PC-9 (cell line): ENCODE measurements around the gene RAB11B. TPM values are rescaled to one million over a fixed set of nuclear protein-coding genes. Genes with fewer than 3 reads are reported as not detected.

Source experiments
- BruUV-seq: library from RNA; stranded (reverse); fragments of 400-500 nt; replicated peaks from 2 replicates; lab custom pipeline; 2021; lab: Mats Ljungman, UMichigan
- CTCF ChIA-PET: fragments of 300-600 bp; sonication (Branson Sonifier 250); formaldehyde crosslinking; loops from one replicate; lab custom pipeline; 2022; ENCODE audit warnings: antibody characterized with exemption; lab: Charles Lee
- POLR2A ChIA-PET: fragments of 300-600 bp; sonication (Branson Sonifier 250); formaldehyde crosslinking; loops from one replicate; lab custom pipeline; 2022; ENCODE audit warnings: antibody characterized with exemption; ENCODE audit not compliant: unreplicated experiment; lab: Charles Lee
- DNase-seq, 2 experiments: peaks; one replicate each; pipeline versions ENCODE4 v3.0.0 to v3.0.0-alpha.2; 2015 to 2022; ENCODE audit warnings: mixed read lengths in 1 of 2
- H2AFZ ChIP-seq: fragments of 200-600 bp; sonication (generic); 2 replicates; pipeline ENCODE4 v1.8.1; 2017; ENCODE audit warnings: antibody characterized with exemption
- H3F3A ChIP-seq: fragments of 200-600 bp; sonication (generic); 2 replicates; pipeline ENCODE4 v1.8.1; 2017; ENCODE audit warnings: antibody characterized with exemption, mild to moderate bottlenecking, low read depth; ENCODE audit not compliant: insufficient read depth
- H3K27ac ChIP-seq: fragments of 200-600 bp; sonication (generic); 2 replicates; pipeline ENCODE4 v1.6.1; 2016; ENCODE audit warnings: mixed run types
- H3K27me3 ChIP-seq: fragments of 200-600 bp; sonication (generic); 2 replicates; pipeline ENCODE4 v1.6.1; 2016; ENCODE audit warnings: low read depth, mixed run types; ENCODE audit not compliant: insufficient read depth
- H3K36me3 ChIP-seq: fragments of 200-600 bp; sonication (generic); 2 replicates; pipeline ENCODE4 v1.6.1; 2016; ENCODE audit warnings: low read depth, mixed run types
- H3K4me1 ChIP-seq: fragments of 200-600 bp; sonication (generic); replicated peaks from 2 replicates; pipeline ENCODE4 v1.6.1; 2016; ENCODE audit warnings: mixed run types; ENCODE audit not compliant: insufficient read depth
- H3K4me2 ChIP-seq: fragments of 200-600 bp; sonication (generic); 2 replicates; pipeline ENCODE4 v1.6.1; 2017; ENCODE audit warnings: mixed run types
- H3K4me3 ChIP-seq: fragments of 200-600 bp; sonication (generic); 2 replicates; pipeline ENCODE4 v1.6.1; 2016; ENCODE audit warnings: mixed run types
- H3K79me2 ChIP-seq: fragments of 200-600 bp; sonication (generic); 2 replicates; pipeline ENCODE4 v1.6.1; 2017; ENCODE audit warnings: low read depth, mixed run types
- H3K9me2 ChIP-seq: fragments of 200-600 bp; sonication (generic); 2 replicates; pipeline ENCODE4 v1.8.1; 2017; ENCODE audit warnings: mild to moderate bottlenecking; ENCODE audit not compliant: insufficient read depth
- H3K9me3 ChIP-seq: fragments of 200-600 bp; sonication (generic); 2 replicates; pipeline ENCODE4 v1.8.1; 2016; ENCODE audit warnings: low read depth; ENCODE audit not compliant: insufficient read depth
- H4K20me1 ChIP-seq: fragments of 200-600 bp; sonication (generic); 2 replicates; pipeline ENCODE4 v1.8.1; 2017; ENCODE audit not compliant: insufficient read depth
- CTCF ChIP-seq: fragments of 200-600 bp; sonication (generic); conservative IDR thresholded peaks from 2 replicates; pipeline ENCODE4 v1.6.1; 2017; ENCODE audit warnings: mixed run types, antibody characterized with exemption, mild to moderate bottlenecking, moderate library complexity
- EZH2 ChIP-seq: fragments of 200-600 bp; sonication (generic); IDR thresholded peaks from 2 replicates; pipeline ENCODE4 v1.8.0; 2017; ENCODE audit warnings: antibody characterized with exemption, low read depth
- intact Hi-C: fragments of 100-400 bp; cut with micrococcal nuclease; formaldehyde crosslinking; loops from one replicate; pipeline ENCODE4 v1.10.0; 2022; ENCODE audit not compliant: unreplicated experiment
- microRNA-seq: library from miRNA; unstranded; fragments of <30 nt; microRNA quantifications from one replicate; pipeline ENCODE4 v1.2.0, GENCODE V29; 2021; ENCODE audit warnings: borderline number of aligned reads, borderline replicate concordance
- total RNA-seq: library from RNA; stranded (reverse); gene quantifications from 2 replicates; pipeline ENCODE4 v1.2.3, GENCODE V29; 2021

RAB11B gene
- total RNA-seq, 1 experiment from 2014 or later = 126 TPM

- Histone ChIP-seq H3K9me3 (no peaks in the 10 kb centered on the region), H3K4me2 (peak overlapping the region; percentile 63), H3K9me2 (no peaks in the 10 kb centered on the region), H3K4me3 (0 out of 2 replicates have a peak overlapping the region, but pooled peaks have one; percentile 3), H3K36me3 (peaks cover 35% of the 10 kb centered on the region), H4K20me1 (peaks cover 96% of the 10 kb centered on the region), H3K79me2 (peaks cover 97% of the 10 kb centered on the region), H3K27ac (peak overlapping the region; percentile 10; the same call in 1 of the 2 replicates), H3F3A (peaks cover 43% of the 10 kb centered on the region), H3K27me3 (no peaks in the 10 kb centered on the region), H2AFZ (no peak overlapping the region), H3K4me1 (peaks cover 42% of the 10 kb centered on the region)
- intact Hi-C loops = loop anchor here (10.0 kb wide), 1 partner anchor 88 kb away; the partner anchor contains the start of gene ANGPTL4
- ChIA-PET POLR2A (no interaction called here), CTCF (no interaction called here)
- DNase-seq = no peak
- TF ChIP-seq EZH2 (no peak), CTCF (no peak)
- no TSS peak for BruUV-seq
These were observed 62.4 kb downstream of the RAB11B start for GRCh38 chr19:8452446-8453123.

DNA sequence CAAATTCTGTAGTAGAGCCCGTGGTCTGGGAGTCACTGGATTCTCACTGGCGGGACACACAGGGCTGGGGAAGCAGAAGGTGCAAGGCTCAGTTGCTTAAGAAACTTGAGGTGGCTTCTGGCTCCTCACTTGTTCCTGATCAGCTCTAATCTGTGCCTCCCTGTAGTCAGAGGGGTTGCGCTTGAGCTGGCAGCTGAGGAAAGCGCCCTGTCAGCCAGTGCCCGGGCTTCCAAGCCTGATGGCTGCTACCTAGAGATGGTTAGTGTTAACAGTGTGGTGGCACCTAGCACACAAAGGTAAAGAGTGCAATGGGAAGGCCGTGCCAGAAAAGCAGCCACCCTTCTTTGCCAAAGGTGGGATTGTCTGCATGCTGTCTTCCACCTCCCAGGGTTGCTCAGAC, 63.5 kb downstream of the RAB11B start:
- Histone ChIP-seq H3K79me2 (peaks cover 97% of the 10 kb centered on the region), H3F3A (peaks cover 53% of the 10 kb centered on the region), H3K27ac (no peak overlapping the region), H3K4me3 (no peak overlapping the region), H3K36me3 (peaks cover 38% of the 10 kb centered on the region), H2AFZ (no peak overlapping the region), H3K9me2 (no peaks in the 10 kb centered on the region), H3K27me3 (no peaks in the 10 kb centered on the region), H4K20me1 (peaks cover 96% of the 10 kb centered on the region), H3K4me1 (peaks cover 47% of the 10 kb centered on the region), H3K9me3 (no peaks in the 10 kb centered on the region), H3K4me2 (no peak overlapping the region)
- intact Hi-C loops = loop anchor here (10.0 kb wide), 1 partner anchor 89 kb away; the partner anchor contains the start of gene ANGPTL4
- POLR2A ChIA-PET = no interaction called here
- TF ChIP-seq EZH2 (no peak), CTCF (no peak)
- no TSS peak for BruUV-seq
- CTCF ChIA-PET = interaction anchor here (0.6 kb wide), 1 partner anchor 53 kb away, joined by 4 read pairs; no protein-coding TSS in a partner anchor
- no peak for DNase-seq

Small RNA genes within 50 kb of the gene (microRNA-seq; reads per million reads assigned to microRNA genes)
- 5.4 reads per million for gene MIR4999

Other genes starting within 250 kb of the RAB11B start
- gene FBN3, start 240.8 kb upstream of the RAB11B start, total RNA-seq = 0.05 TPM in 1 of 2 replicates, not detected in the other
- gene CERS4, start 181.0 kb upstream of the RAB11B start, total RNA-seq = 7.2 and 8.4 TPM in 2 replicates
- 42.9 and 52.8 TPM in 2 replicates for gene CD320, start 82.0 kb upstream of the RAB11B start, total RNA-seq
- gene NDUFA7, start 69.0 kb upstream of the RAB11B start, total RNA-seq = 49.8 and 61.7 TPM in 2 replicates
- 1,283 and 1,512 TPM in 2 replicates for gene RPS28, start 68.9 kb upstream of the RAB11B start, total RNA-seq
- gene KANK3, start 47.1 kb upstream of the RAB11B start, total RNA-seq = 0.37 and 1.6 TPM in 2 replicates
- 0.30 TPM in 1 of 2 replicates, not detected in the other for gene ANGPTL4, start 26.2 kb upstream of the RAB11B start, total RNA-seq
- gene MARCHF2, start 22.9 kb downstream of the RAB11B start, total RNA-seq = 16.6 and 25.2 TPM in 2 replicates
- 220 and 239 TPM in 2 replicates for gene HNRNPM, start 54.6 kb downstream of the RAB11B start, total RNA-seq
- 0.85 and 0.90 TPM in 2 replicates for gene PRAM1, start 112.3 kb downstream of the RAB11B start, total RNA-seq
- 22.1 and 22.4 TPM in 2 replicates for gene ZNF414, start 123.8 kb downstream of the RAB11B start, total RNA-seq
- 0.53 and 1.3 TPM in 2 replicates for gene MYO1F, start 187.1 kb downstream of the RAB11B start, total RNA-seq
- gene ADAMTS10, start 220.4 kb downstream of the RAB11B start, total RNA-seq = 0.60 TPM in 1 of 2 replicates, not detected in the other
- not detected in 2 replicates for gene NFILZ, start 240.3 kb downstream of the RAB11B start, total RNA-seq